DMS53 treated with DMSO at 0.1 percent for 48 hours (cell line): ENCODE data around the gene SLC17A2.
A peak's percentile ranks its signal among the peaks of the same experiment; 100 is the strongest.

ENCODE experiments used
- DNase-seq: peaks from one replicate; lab custom pipeline; 2025; ENCODE audit not compliant: unreplicated experiment; lab: John Stamatoyannopoulos, UW

The SLC17A2 gene, protein sequence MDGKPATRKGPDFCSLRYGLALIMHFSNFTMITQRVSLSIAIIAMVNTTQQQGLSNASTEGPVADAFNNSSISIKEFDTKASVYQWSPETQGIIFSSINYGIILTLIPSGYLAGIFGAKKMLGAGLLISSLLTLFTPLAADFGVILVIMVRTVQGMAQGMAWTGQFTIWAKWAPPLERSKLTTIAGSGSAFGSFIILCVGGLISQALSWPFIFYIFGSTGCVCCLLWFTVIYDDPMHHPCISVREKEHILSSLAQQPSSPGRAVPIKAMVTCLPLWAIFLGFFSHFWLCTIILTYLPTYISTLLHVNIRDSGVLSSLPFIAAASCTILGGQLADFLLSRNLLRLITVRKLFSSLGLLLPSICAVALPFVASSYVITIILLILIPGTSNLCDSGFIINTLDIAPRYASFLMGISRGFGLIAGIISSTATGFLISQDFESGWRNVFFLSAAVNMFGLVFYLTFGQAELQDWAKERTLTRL

DNA sequence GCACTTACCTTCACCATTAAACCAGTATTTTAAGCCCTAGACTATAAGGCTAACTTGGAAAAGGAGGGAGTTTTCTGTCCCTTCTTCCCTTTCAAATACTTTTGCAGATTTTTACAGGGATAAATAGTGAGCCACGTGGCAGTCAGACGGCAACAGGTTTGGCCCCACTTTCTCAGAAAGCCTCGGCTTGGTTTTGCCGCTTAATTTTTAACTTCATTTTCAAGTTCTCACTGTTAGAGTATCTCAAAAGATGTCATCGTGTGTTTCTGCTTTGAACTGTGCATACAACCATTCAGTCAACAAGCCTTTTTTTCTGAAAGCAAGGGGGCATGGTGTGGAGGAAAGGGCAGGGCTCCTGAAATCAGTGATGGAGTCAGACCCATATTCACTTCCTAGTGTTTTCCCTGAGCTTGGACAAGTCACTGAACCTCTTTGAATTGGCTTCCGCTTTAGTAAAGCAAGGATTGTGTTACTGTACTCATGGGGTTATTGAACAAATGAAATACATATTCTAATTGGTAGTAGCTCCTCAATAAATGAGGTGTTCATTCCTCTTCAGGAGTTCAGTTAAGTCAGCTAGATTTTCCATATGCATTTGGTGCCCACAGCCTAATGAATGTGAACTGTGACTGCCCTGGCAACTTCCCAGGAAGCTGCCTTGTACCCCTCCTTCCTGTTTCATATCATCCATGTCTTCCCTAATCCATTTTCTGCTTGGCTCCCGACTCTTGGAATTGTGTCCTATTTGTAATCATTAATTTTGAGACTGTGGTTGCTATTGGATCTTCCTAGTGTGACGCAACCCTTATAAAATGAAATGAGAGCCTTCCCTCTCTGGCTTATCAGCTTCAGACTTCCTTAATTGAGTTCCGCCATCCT is at the start of gene SLC17A2:
Gene SLC17A2 (minus strand): TSS at position 160 of the 879 bp plus-strand sequence. CDS start 4,895 bp downstream, outside the sequence.
- no peak for DNase-seq

DNA sequence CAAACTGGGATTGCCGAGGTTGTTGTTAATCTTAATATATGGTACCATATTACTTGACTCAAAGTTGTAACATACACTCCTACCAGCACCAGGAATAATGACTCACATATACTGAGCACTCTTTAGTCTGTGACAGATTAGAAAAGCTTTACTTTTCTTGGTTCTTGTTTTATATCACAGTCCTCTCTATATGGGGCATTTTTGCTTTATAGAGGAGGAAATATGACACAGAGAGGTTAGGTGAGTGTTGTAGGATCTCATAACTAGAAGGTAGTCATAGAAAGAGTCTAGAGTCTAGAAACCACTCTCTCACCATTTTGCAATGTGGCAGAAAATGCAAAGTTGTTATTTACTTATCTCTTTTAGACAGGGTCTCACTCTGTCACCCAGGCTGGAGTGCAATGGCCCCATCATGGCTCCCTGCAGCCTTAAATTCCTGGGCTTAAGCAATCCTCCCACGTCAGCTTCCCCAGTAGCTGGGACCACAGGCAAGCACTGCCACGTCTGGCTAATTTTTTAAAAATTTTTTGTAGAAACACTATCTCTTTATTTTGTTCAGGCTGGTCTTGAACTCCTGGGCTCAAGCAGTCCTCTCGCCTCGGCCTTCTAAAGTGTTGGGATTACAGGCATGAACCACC is 45.6 kb upstream of the SLC17A2 start:
- no peak for DNase-seq

DNA sequence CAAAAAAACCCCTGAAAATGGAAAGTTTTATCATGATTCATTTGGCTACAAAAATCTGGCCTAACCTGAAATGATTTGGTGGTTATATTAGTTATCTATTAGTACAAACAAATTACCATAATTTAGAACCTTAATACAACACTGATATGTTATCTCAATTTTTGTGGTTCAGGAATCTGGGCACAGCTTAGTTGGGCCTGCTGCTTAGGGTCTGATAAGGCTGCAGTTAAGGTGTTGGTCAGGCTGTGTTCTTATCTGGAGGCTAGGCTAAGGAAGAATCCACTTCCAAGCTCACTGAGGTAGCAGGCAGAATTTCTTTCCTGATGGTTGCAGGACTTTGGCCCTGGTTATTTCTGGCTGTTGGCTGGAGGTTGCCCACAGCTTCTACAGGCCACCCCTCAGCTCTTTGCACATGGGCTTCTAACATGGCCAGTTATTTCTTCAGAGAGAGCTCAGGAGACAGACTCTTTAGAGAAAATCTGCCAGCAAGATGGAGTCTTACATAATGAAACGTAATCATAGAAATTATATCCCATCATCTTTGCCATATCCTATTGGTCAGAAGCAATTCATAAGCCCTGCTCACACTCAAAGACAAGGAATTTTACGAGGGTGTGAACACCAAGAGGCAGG is 43.5 kb upstream of the SLC17A2 start:
- no peak for DNase-seq

DNA sequence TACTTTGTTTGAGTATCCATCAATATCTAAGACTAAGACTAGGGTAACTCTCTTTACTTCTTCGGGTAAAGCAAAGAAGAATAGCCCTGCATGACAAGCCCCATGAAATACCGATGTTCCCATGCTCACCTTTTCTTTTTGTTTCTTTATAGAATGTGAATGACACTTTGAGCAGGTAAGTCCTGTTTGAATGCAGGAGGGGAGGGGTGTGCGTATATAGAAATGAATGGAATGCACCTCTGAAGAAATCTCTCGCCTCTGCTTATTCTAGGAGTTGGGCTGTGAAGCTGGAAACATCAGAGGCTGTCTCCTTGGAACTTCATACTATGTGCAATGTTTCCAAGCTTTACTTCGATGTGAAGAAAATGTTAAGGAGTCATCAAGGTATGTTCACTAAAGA is 42.4 kb upstream of the SLC17A2 start:
- no peak for DNase-seq

DNA sequence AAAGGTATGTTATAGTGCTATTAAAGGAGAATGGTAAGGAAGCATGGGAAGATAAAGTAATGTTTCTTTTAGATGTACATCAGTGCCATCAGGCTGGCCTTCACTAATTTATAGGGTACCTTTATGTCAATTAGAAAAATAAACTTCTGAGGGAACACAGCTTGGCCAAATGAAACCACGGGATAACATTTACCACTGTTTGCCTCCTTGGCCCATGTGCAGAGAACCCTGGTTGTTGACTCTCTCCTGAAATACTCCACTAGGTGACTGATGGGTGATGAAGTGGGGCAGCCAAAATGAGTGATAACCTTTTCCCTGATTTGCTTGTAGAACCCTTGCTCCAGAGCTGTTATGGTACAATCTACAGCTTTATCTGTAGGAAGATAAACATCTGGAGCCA is 41.6 kb upstream of the SLC17A2 start:
- no peak for DNase-seq

DNA sequence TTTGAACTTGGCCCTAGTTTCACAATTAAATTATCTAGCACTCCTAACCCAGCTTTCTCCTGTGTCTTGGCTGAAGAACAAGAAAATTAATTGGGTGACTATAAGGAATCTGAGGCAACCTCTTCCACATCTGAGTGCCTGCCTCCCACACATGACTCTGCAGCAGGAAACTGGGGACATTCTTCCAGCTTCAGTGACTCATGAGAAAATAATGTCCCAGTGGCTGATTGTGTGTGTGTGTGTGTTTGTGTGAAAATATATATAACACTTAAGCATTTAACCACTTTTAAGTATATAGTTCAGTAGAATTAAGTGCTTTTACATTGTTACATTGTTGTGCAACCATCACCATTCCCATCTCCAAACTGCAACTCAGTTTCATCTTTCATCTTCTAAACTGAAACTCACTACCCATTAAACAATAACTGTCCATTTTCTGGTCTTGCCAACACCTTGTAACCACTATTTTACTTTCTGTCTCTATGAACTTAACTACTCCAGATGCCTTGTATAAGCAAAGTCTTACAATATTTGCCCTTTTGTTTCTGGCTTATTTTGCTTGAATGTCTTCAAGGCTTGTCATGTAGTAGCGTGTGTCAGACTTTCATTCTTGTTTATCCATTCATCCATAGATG is 40.8 kb upstream of the SLC17A2 start:
- no peak for DNase-seq

DNA sequence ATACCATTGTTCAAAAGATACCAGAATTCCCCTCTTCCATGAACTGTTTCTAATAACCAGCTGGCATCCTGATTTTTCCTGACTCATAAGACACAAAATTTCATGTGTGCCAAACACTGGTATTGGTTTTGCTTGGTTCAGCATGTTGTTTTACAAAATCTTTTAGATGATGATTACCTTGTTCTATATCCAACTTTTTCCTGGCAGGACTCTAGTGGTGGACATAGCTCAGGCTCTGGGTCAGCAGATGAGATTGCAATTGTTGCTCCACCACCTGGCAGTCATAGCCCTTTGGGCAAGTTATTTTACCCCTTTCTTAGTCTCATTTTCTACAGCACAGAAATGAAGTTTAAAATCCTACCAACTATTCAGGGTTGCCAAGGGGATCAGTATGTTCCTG is 38.3 kb upstream of the SLC17A2 start:
- DNase-seq: no peak

DNA sequence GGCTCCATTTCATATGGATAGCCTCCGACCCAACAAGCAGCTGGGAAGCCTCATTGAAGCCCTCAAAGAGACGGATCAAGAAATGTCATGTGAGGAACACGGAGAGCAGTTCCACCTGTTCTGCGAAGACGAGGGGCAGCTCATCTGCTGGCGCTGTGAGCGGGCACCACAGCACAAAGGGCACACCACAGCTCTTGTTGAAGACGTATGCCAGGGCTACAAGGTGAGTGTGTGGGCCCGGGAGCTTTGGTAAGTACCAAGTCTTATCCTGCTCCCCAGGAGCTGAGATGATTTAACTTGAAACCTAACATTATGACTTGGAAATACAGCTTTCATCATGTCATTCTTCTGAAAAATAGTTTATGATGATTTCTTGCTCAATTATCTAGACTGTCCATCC is 36.2 kb upstream of the SLC17A2 start:
- DNase-seq: no peak

DNA sequence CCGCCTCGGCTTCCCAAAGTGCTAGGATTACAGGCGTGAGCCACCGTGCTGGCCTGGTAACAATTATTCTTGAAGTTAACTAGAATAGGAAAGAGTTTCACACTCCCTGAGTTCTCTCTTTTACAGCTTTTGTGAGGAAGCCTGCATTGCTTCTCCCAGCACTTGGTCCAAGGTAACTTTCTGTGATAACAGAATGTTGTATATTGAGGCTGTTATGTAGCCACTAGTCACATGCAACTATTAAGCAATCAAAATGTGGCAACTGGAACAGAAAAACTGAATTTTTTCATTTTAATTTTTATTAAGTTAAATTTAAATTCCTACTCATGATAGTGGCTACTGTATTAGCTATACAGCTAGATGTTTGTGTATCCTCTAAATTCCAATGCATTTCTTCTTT is 34.6 kb upstream of the SLC17A2 start:
- no peak for DNase-seq

DNA sequence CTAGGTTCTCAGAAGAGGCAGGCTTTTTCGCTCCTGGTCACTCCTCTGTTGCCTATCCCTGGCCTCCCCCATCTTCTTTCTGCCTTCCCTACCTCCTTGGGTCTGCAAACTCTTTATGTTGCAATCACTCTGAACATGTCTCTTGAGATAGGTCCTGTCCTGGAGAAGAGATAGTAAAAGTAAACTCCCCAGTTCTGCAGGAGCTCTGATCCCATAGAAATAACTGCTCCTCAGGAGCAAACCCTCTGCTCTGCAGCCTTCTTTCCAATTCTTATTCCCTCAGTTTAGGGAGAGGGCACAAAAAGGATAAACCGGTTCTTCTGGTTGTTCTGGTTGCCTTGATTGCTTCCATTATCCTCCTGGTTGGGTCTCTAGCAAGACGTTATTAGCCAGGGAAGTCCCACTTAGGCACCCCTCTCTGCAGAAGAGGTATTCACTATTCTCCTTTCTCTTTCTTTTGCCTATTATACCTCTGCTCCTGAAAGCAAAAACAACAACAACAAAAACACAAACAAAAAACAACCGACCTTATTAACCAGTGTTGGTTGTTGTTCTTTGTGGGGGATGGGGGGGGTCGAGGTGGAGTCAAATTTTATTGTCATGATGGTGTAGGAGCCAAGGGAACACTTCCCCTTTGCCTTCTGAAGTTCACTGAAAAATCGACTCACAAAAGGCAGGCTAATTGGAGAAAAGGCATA is 33.1 kb upstream of the SLC17A2 start:
- DNase-seq: peak; percentile 66

DNA sequence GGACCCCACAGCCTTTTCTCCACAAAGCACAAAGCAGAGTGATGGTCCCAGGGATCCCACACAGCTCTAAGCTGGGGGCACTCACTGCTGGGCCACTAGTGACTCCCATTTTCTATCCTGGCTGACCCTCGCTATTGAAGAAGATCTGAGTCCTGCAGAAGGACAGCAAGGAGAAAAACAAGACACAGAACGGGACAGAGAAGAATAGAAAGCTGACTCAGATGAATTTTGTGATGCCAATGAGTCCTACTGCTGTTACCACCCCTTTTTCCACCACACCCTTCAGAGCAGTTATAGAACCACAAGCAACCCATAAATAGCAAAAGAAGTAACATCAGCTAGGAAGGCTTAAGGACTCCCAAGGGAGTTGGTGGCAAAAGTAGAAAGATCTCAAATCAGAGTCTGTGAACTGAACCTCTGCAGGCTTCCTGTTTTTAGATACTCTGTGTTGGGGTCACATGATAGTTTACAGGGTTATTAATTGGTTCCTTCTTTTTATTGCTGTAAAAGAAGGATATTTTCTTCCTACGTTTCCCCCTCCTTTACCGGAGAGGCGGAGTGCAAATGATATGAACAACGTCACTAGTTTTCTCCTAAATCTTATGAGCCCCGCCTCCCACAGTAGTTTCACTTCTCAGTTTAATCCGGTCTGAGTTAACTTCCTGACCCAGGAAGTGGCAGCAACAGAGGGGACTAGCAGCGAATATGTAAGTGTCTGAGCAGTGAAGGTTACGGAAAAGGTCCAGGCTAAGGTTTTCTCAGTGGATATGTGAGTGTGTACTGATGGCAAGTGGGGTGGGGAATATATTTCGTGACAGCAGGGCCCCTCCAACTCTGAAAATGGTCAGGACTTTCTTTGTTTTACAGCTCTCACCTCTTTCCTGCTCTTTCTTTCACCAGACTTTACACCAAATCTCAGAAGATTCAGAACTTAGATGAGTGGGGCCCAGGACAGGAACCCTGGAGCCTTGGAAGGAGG is 31.9 kb upstream of the SLC17A2 start, which contains the start of gene TRIM38:
Gene TRIM38 (plus strand): TSS at position 654 of the 979 bp plus-strand sequence. CDS start 3,721 bp downstream, outside the sequence.
- DNase-seq: peak; percentile 67

DNA sequence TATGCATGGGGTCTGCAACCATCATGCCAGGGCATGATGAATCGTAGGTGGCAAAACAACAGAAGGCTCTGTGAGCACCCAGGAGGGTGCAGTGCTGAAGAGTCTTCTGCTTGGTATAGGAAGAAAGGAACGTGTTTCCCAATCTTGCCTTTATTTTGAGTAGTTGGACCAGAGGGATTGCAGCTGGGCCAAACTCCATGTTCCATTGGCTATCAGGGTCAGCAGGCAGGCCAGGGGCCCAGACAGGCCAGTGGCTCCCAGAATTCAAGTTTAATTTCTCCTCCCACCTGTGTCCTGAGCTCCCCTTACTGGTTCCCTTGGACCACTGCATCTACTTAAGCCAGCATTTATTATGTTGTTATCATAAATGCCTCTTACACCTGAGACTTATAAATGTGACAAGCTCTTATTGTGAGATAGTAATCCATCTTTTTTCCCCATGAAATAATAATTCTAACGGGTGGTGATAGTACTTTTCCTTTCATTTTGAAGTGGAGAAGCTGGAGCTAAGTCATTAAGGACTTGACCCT is 31.2 kb upstream of the SLC17A2 start:
- no peak for DNase-seq

DNA sequence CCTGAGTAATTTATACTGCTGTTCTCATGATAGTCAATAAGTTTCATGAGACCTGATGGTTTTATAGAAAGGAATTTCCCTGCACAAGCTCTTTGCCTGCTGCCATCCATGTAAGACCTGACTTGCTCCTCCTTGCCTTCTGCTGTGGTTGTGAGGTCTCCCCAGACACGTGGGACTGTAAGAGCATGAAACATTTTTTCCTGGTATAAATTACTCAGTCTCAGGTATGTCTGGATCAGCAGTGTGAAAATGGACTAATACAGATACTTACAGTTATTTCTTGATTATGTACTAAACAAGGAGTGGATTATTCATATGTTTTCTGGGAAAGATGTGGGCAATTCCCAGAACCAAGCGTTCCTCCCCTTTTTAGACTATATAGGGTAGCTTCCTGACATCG is 30.2 kb upstream of the SLC17A2 start:
- DNase-seq: no peak

DNA sequence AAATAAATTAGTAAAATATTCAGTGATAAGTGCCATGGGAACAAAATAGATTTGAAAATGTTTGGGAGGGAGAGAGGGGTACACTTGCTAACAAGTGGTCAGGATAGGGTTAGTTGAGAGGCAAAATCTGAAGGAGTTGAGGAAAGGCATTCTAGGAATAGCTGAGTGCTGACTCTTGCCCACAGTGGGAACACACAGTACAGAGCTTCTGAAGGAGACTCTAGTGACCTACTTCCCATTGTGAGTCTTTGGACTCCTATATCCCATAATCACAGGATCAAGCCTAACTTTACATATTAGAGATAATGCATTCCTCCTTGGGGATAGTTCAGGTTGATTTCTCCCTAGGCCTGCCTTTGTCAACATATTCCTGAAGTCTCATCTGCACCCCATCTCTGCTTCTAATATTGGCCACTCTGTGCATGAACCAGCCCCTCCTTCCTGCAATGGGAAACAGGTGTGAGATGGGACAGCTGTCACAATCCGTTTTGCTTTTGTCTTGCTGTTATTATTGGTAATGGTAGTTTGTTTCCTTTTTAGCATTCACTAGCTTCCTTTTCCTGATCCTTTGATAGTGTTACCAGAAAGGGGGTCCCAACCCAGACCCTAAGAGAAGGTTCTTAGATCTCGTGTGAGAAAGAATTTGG is 29.5 kb upstream of the SLC17A2 start:
- no peak for DNase-seq

DNA sequence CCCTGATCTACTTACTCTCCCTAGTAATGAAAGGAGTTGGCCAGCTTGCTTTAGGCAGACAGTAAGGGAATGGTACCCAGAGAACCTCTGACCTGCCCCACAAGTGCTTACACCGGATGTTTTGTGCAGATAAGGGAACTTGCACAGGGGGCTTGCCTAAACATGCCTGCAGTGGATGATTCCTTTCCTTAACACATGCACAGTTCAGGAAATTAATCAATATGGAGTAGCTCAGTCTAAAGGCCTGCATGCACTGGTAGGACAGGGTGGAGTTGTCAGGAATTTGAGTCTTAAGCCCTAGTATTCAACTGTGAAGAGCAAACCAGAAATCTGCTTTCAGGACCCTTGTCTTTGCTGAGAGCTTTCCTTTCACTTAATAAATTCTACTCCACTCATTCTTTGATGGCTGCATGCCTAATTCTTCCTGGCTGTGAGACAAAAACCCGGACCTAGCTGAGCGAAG is 28.2 kb upstream of the SLC17A2 start:
- DNase-seq: no peak

DNA sequence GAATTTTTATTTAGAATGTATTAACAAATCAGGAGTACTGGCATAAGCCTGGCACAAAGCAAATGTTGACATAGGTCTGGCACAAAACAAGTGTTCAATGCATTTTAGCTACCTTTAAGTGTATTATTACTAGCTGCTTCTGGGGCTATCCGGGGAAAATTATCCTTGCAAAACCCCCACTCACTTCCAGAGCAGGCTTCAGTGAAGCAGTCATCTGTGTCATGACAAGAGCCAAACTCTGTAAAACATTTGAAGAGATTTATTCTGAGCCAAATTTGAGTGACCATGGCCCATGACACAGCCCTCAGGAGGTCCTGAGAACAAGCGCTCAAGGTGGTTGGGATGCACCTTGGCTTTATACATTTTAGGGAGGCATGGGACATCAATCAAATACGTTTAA is 25.7 kb upstream of the SLC17A2 start:
- DNase-seq: no peak

DNA sequence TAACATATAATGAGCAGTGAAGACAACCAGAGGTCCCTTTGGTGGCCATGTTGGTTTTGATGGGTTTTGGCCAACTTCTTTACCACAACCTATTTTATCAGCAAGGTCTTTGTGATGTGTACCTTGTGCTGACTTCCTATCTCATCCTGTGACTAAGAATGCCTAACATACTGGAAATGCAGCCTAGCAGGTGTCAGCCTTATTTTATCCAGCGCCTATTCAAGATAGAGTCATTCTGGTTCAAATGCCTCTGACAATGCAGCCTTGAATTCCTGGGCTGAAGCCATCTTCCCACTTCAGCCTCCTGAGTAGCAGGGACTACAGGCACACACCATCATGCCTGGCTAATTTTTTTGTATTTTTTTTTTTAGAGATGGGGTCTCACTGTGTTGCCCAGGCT is 24.3 kb upstream of the SLC17A2 start:
- DNase-seq: no peak

DNA sequence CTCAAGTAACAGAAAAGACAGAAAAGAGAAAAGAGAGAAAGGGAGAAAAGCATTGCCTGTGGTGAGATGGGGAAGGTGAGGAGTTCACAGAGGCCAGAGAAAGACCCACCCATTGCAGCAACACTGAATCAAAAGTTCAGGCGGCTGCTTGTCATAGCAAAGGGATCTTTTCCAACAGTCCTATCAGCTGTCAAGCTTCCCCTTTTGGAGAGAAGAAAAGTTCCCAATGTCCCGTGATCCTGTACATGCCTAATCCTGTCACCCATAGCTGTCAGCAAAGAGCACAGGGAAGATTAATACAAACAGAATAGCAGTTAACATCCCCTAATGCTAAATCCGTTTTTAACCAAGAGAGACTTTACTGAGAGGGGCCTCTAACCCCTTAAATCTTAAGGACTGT is 23.2 kb upstream of the SLC17A2 start:
- DNase-seq: no peak
